ENCODE results near the gene FLRT2. TPM values are rescaled to one million over a fixed set of nuclear protein-coding genes. Genes with fewer than 3 reads are reported as not detected.

FLRT2 gene
- total and polyA plus RNA-seq, 10 of the 15 experiments (the other 5 are each of a cell fraction or from before 2014, with no cell fraction given): 0.03 to 0.13 TPM; not detected in 8

DNA sequence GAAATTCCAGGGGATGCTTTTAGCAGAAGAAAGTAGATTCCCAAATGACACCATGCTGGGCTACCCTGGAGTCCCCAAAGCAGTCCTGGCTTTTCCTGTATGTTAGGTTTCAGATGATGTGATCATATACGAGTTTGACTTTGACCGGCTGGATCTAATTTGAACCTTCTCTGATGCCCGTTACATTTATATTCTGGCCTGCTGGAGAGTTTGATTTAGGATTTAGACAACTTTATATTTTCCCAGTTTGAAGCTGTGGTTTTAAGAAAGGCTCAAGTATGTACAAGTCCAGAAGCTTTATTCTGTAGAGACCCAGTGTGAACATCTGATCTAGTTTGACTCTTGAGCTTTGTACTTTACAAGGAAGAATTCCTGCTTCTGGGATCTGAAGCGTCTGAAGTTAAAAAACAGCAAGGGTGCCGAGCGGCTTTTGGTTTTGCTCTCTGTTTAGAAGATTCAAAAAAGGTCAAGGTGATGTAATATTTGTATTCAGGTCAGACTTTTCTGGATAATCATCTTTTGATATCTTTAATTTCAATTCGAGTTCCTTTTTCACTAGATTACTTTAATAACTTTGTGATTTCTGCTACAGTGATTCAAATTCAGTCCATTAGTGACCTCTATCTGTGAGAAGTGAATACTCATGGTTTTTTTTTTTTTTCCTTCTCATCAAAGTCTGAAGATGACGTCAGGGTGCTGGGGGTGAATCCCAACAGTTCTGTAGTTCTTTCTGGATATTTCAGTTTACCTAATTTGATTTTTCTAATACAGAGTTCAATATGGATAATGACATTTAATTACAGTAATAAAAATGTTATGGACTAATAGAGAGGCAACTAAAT, 6.3 kb downstream of the FLRT2 start:
- CTCF ChIA-PET: no interaction called here
- intact Hi-C loops (cut with micrococcal nuclease; ENCODE audit: unreplicated experiment) (no loop called here), in situ Hi-C loops (cut with MboI) (no loop called here)
- POLR2A ChIA-PET: no interaction called here
- no peaks in the 10 kb centered on the region for H3K27me3 ChIP-seq (replicated peaks in 1 of 2; ENCODE audit: control insufficient read depth in 2 of 2, insufficient read depth in 2 of 2, low read length in 1 of 2)
- FAIRE-seq (no peak), ATAC-seq (no peak), DNase-seq (ENCODE audit: low read depth, low spot score) (no peak)
- RAD21 ChIA-PET (ENCODE audit: unreplicated experiment): no interaction called here
- no peaks in the 10 kb centered on the region for H3K36me3 ChIP-seq (ENCODE audit: control insufficient read depth in 2 of 2, insufficient read depth in 2 of 2, low read length in 1 of 2)
- H3K79me2 ChIP-seq (ENCODE audit: control insufficient read depth, insufficient read depth, low read length): no peaks in the 10 kb centered on the region
- TF ChIP-seq SRF (IDR thresholded peaks at IDR 0.05; ENCODE audit: low read depth in 2 of 2, low read length in 2 of 2) (no peak), GABPA (IDR thresholded peaks at IDR 0.05; ENCODE audit: low read depth) (no peak), ZNF384 (IDR thresholded peaks at IDR 0.05; ENCODE audit: borderline replicate concordance, low read depth, low read length) (peak; percentile 27; the same call in 1 of the 2 replicates), ZNF217 (IDR thresholded peaks at IDR 0.05) (no peak), HDGF (IDR thresholded peaks at IDR 0.05) (no peak), ZNF274 (IDR thresholded peaks at IDR 0.05; ENCODE audit: insufficient read depth, insufficient read length) (no peak), EED (IDR thresholded peaks at IDR 0.05; ENCODE audit: low read depth) (no peak), ATF7 (IDR thresholded peaks at IDR 0.05; ENCODE audit: low read depth) (peak; percentile 78)
- TF ChIP-seq, protein P1, sequence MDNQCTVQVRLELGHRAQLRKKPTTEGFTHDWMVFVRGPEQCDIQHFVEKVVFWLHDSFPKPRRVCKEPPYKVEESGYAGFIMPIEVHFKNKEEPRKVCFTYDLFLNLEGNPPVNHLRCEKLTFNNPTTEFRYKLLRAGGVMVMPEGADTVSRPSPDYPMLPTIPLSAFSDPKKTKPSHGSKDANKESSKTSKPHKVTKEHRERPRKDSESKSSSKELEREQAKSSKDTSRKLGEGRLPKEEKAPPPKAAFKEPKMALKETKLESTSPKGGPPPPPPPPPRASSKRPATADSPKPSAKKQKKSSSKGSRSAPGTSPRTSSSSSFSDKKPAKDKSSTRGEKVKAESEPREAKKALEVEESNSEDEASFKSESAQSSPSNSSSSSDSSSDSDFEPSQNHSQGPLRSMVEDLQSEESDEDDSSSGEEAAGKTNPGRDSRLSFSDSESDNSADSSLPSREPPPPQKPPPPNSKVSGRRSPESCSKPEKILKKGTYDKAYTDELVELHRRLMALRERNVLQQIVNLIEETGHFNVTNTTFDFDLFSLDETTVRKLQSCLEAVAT (IDR thresholded peaks at IDR 0.05): no peak
- H3K9me3 ChIP-seq (replicated peaks; ENCODE audit: control insufficient read depth, insufficient read depth, low read length): no peaks in the 10 kb centered on the region; the same call in 2 of the 3 replicates
- SMC1A ChIA-PET (ENCODE audit: uncharacterized antibody, unreplicated experiment): interaction anchor here (1.3 kb wide), 1 partner anchor 12 kb away, joined by 3 read pairs; no protein-coding TSS in a partner anchor
- H4K20me1 ChIP-seq (ENCODE audit: control insufficient read depth, insufficient read depth): no peaks in the 10 kb centered on the region
- H3K4me1 ChIP-seq (ENCODE audit: control insufficient read depth, insufficient read depth, low read length): no peaks in the 10 kb centered on the region
- WGBS (ENCODE audit: insufficient coverage, insufficient replicate concordance, low lambda C conversion rate, missing lambda C conversion rate): 29% methylated on average over 8 of the region's 8 CpGs
- no peak overlapping the region for H3K4me3 ChIP-seq
- no peak overlapping the region for H2AFZ ChIP-seq (ENCODE audit: control insufficient read depth, low read depth, low read length)
- H3K27ac ChIP-seq (ENCODE audit: control insufficient read depth, insufficient read depth): no peak overlapping the region
- BruUV-seq (replicated peaks): no TSS peak
- H3K4me2 ChIP-seq (ENCODE audit: control insufficient read depth, insufficient read depth): no peak overlapping the region
- no peak overlapping the region for H3K9ac ChIP-seq (ENCODE audit: control insufficient read depth, insufficient read depth, low read length)

Measured in GM12878 (cell line).